GM13976 (cell line): ENCODE measurements around the gene THAP3.
A peak's percentile ranks its signal among the peaks of the same experiment; 100 is the strongest.

Source experiments
- DNase-seq: peaks from one replicate; pipeline ENCODE4 v3.0.0; 2012; ENCODE audit warnings: low spot score
- CTCF ChIP-seq: IDR thresholded peaks from 2 replicates; pipeline ENCODE4 v1.5.1; 2012; ENCODE audit warnings: borderline replicate concordance, mild to moderate bottlenecking; ENCODE audit not compliant: insufficient read depth; ENCODE audit errors: extremely low read depth, missing control alignments, control extremely low read depth
- in situ Hi-C: fragments of 300-500 bp; cut with MboI; formaldehyde crosslinking; loops from one replicate; pipeline ENCODE4 v1.12.0; 2022; ENCODE audit warnings: low sequenced_read_pairs, mixed read lengths, inconsistent platforms; ENCODE audit not compliant: unreplicated experiment

THAP3 gene

GRCh38 chr1:6601923-6602668 is 22.6 kb upstream of the THAP3 start:
- no peak for TF ChIP-seq CTCF
- in situ Hi-C loops: no loop called here
- DNase-seq: peak; percentile 77

- no peak for TF ChIP-seq CTCF
- peak; percentile 92 for DNase-seq
- in situ Hi-C loops: no loop called here
These were observed 21.9 kb upstream of the THAP3 start, which contains the start of gene KLHL21 for GRCh38 chr1:6602669-6603237. Gene KLHL21 (minus strand): TSS chr1:6602869. CDS start chr1:6602817, 52 bp downstream.

- in situ Hi-C loops: no loop called here
- DNase-seq: peak; percentile 61
- no peak for TF ChIP-seq CTCF
These were observed 21.3 kb upstream of the THAP3 start for GRCh38 chr1:6603238-6603914.

- in situ Hi-C loops: no loop called here
- no peak for TF ChIP-seq CTCF
- no peak for DNase-seq
These were observed 20.6 kb upstream of the THAP3 start for GRCh38 chr1:6603915-6604558.

- no peak for TF ChIP-seq CTCF
- in situ Hi-C loops: no loop called here
- DNase-seq: peak; percentile 84
These were observed 11.9 kb upstream of the THAP3 start for GRCh38 chr1:6612641-6613360.
